Cardiac fibroblast (primary cell): ENCODE data around the gene PDIK1L.

Experiments
- DNase-seq, 2 donors: peaks; one replicate each; pipeline versions ENCODE4 v3.0.0 to v3.0.0-alpha.2; 2010; ENCODE audit warnings: low read depth in 2 of 2
- H3K4me3 ChIP-seq, 2 donors: replicated peaks in 1 of 2; 1 replicate in 1 of 2; 2 replicates in 1 of 2; pipeline ENCODE4 v1.5.1; 2011; ENCODE audit warnings: low read depth in 2 of 2, low read length in 2 of 2, mild to moderate bottlenecking in 2 of 2, moderate library complexity in 1 of 2
- CTCF ChIP-seq: IDR thresholded peaks from one replicate; pipeline ENCODE4 v1.5.1; 2011; ENCODE audit warnings: low read depth, mild to moderate bottlenecking, low read length, inconsistent platforms

The PDIK1L gene

GRCh38 chr1:26169669-26170471 is 58.2 kb downstream of the PDIK1L start, which contains the start of gene ZNF593:
Gene ZNF593 (plus strand): TSS chr1:26169908. CDS start chr1:26169984, 76 bp downstream.
- peak; percentile 78 for TF ChIP-seq CTCF
- H3K4me3 ChIP-seq, result peak within 1 kb of the TSS; percentile 78 to 93
- peak; percentile 92 to 95 for DNase-seq

GRCh38 chr1:26170472-26170821 is 58.8 kb downstream of the PDIK1L start:
- TF ChIP-seq CTCF, result no peak

GRCh38 chr1:26171084-26172072 is 59.8 kb downstream of the PDIK1L start, which contains the start of gene ZNF593OS:
Gene ZNF593OS (minus strand): TSS chr1:26171832. CDS start chr1:26171661, 171 bp downstream.
- no peak for TF ChIP-seq CTCF
- peak within 1 kb of the TSS; percentile 78 to 93 for H3K4me3 ChIP-seq
- DNase-seq, result no peak

More at GRCh38 chr1:26170472-26170821, 58.8 kb downstream of the PDIK1L start:
- H3K4me3 ChIP-seq, result peak overlapping the region; percentile 78 to 93
- DNase-seq, result no peak
